Hepatocyte (in vitro differentiated cells): ENCODE results near the gene CMSS1. TPM values are rescaled to one million over a fixed set of nuclear protein-coding genes. Genes with fewer than 3 reads are reported as not detected.
A peak's percentile ranks its signal among the peaks of the same experiment; 100 is the strongest.

Experiments
- DNase-seq: peaks from one replicate; pipeline ENCODE4 v3.0.0-alpha.2; 2016; ENCODE audit warnings: low spot score
- H2AFZ ChIP-seq: fragments of 200-600 bp; sonication (generic); 2 replicates; pipeline ENCODE4 v1.6.0; 2016; ENCODE audit warnings: antibody characterized with exemption, mild to moderate bottlenecking
- H3K27ac ChIP-seq: fragments of 200-600 bp; sonication (generic); 2 replicates; pipeline ENCODE4 v1.5.1; 2016; ENCODE audit warnings: mild to moderate bottlenecking
- H3K27me3 ChIP-seq: fragments of 200-600 bp; sonication (generic); 2 replicates; pipeline ENCODE4 v1.6.1; 2016
- H3K36me3 ChIP-seq: fragments of 200-600 bp; sonication (generic); replicated peaks from 2 replicates; pipeline ENCODE4 v1.5.1; 2016; ENCODE audit warnings: low read depth; ENCODE audit not compliant: insufficient read depth
- H3K4me1 ChIP-seq: fragments of 200-600 bp; sonication (generic); 2 replicates; pipeline ENCODE4 v1.5.1; 2016; ENCODE audit warnings: mild to moderate bottlenecking, moderate library complexity; ENCODE audit not compliant: insufficient read depth
- H3K4me2 ChIP-seq: fragments of 200-600 bp; sonication (generic); 2 replicates; pipeline ENCODE4 v1.6.0; 2016
- H3K4me3 ChIP-seq: fragments of 200-600 bp; sonication (generic); 2 replicates; pipeline ENCODE4 v1.5.1; 2016; ENCODE audit warnings: mild to moderate bottlenecking
- H3K79me2 ChIP-seq: fragments of 200-600 bp; sonication (generic); 2 replicates; pipeline ENCODE4 v1.6.0; 2017; ENCODE audit warnings: mild to moderate bottlenecking
- H3K9me2 ChIP-seq: fragments of 200-600 bp; sonication (generic); replicated peaks from 2 replicates; pipeline ENCODE4 v1.6.0; 2017; ENCODE audit warnings: mild to moderate bottlenecking; ENCODE audit not compliant: insufficient read depth
- H3K9me3 ChIP-seq: fragments of 200-600 bp; sonication (generic); 2 replicates; pipeline ENCODE4 v1.5.1; 2016; ENCODE audit warnings: low read depth, mild to moderate bottlenecking
- H4K20me1 ChIP-seq: fragments of 200-600 bp; sonication (generic); 2 replicates; pipeline ENCODE4 v1.6.0; 2016; ENCODE audit warnings: mild to moderate bottlenecking; ENCODE audit not compliant: insufficient read depth, poor library complexity, severe bottlenecking
- EZH2 ChIP-seq: fragments of 200-600 bp; sonication (generic); IDR thresholded peaks from 2 replicates; pipeline ENCODE4 v1.6.1; 2016; ENCODE audit warnings: antibody characterized with exemption, mild to moderate bottlenecking, borderline replicate concordance
- EZH2phosphoT487 ChIP-seq: fragments of 200-600 bp; sonication (generic); IDR thresholded peaks from one replicate; pipeline ENCODE4 v1.6.1; 2018; ENCODE audit warnings: antibody characterized with exemption, mild to moderate bottlenecking, low read depth, moderate library complexity; ENCODE audit not compliant: unreplicated experiment, severe bottlenecking
- WGBS: methylation state at CpG from one replicate; pipeline ENCODE4 v1.1.6; 2016; ENCODE audit warnings: low lambda C conversion rate; ENCODE audit errors: missing lambda C conversion rate; 5-methylcytosine and 5-hydroxymethylcytosine counted together
- polyA plus RNA-seq: library from polyadenylated mRNA; unstranded; fragments of >200 nt; fragmentation: Nextera tagmentation; extraction: Ambion mirVana; gene quantifications from 2 replicates; pipeline ENCODE4 v1.2.1, GENCODE V29; 2016
- total RNA-seq: library from RNA; depleted of rRNA; stranded (reverse); fragments of >200 nt; gene quantifications from 2 replicates; pipeline ENCODE4 v1.2.3, GENCODE V29; 2014
- TF ChIP-seq, protein P1 (sequence below): fragments of 200-600 bp; sonication (generic); IDR thresholded peaks from 2 replicates; pipeline ENCODE4 v1.5.1; 2016; ENCODE audit warnings: antibody characterized with exemption, mild to moderate bottlenecking; ENCODE audit not compliant: poor library complexity

CMSS1 gene
- total and polyA plus RNA-seq, 2 experiments from 2014 or later = 11.8 to 17.0 TPM

- peaks cover 58% of the 10 kb centered on the region for H3K4me1 ChIP-seq
- H3K4me3 ChIP-seq = no peak overlapping the region
- no peaks in the 10 kb centered on the region for H3K79me2 ChIP-seq
- H3K4me2 ChIP-seq = peak overlapping the region; percentile 29
- H3K9me3 ChIP-seq = no peaks in the 10 kb centered on the region
- TF ChIP-seq EZH2 = no peak
- TF ChIP-seq, protein P1, sequence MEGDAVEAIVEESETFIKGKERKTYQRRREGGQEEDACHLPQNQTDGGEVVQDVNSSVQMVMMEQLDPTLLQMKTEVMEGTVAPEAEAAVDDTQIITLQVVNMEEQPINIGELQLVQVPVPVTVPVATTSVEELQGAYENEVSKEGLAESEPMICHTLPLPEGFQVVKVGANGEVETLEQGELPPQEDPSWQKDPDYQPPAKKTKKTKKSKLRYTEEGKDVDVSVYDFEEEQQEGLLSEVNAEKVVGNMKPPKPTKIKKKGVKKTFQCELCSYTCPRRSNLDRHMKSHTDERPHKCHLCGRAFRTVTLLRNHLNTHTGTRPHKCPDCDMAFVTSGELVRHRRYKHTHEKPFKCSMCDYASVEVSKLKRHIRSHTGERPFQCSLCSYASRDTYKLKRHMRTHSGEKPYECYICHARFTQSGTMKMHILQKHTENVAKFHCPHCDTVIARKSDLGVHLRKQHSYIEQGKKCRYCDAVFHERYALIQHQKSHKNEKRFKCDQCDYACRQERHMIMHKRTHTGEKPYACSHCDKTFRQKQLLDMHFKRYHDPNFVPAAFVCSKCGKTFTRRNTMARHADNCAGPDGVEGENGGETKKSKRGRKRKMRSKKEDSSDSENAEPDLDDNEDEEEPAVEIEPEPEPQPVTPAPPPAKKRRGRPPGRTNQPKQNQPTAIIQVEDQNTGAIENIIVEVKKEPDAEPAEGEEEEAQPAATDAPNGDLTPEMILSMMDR = no peak
- TF ChIP-seq EZH2phosphoT487 = no peak
- no peaks in the 10 kb centered on the region for H3K36me3 ChIP-seq
- no peaks in the 10 kb centered on the region for H3K9me2 ChIP-seq
- no peak overlapping the region for H2AFZ ChIP-seq
- H3K27me3 ChIP-seq = no peaks in the 10 kb centered on the region
- H3K27ac ChIP-seq = peak overlapping the region; percentile 47
- no peak for DNase-seq
- no peaks in the 10 kb centered on the region for H4K20me1 ChIP-seq
Measured at GRCh38 chr3:100104817-100105413, 287.3 kb downstream of the CMSS1 start.

GRCh38 chr3:100105501-100105900, 287.8 kb downstream of the CMSS1 start:
- DNase-seq = no peak
- Histone ChIP-seq H3K4me3 (no peak overlapping the region), H3K79me2 (no peaks in the 10 kb centered on the region), H3K36me3 (no peaks in the 10 kb centered on the region), H3K27me3 (no peaks in the 10 kb centered on the region), H2AFZ (no peak overlapping the region), H3K4me2 (peak overlapping the region; percentile 29), H3K9me3 (no peaks in the 10 kb centered on the region), H4K20me1 (no peaks in the 10 kb centered on the region), H3K9me2 (no peaks in the 10 kb centered on the region), H3K4me1 (peaks cover 58% of the 10 kb centered on the region), H3K27ac (peak overlapping the region; percentile 47)
- TF ChIP-seq, protein P1 = no peak
- TF ChIP-seq EZH2 (no peak), EZH2phosphoT487 (no peak)
- 52% methylated on average over 1 of the region's 1 CpG for WGBS

GRCh38 chr3:100106094-100106493, 288.4 kb downstream of the CMSS1 start:
- Histone ChIP-seq H3K4me2 (no peak overlapping the region), H3K9me2 (no peaks in the 10 kb centered on the region), H3K4me3 (no peak overlapping the region), H3K79me2 (no peaks in the 10 kb centered on the region), H3K27ac (peak overlapping the region; percentile 47), H3K9me3 (no peaks in the 10 kb centered on the region), H2AFZ (no peak overlapping the region), H3K4me1 (peaks cover 58% of the 10 kb centered on the region), H3K27me3 (no peaks in the 10 kb centered on the region), H3K36me3 (no peaks in the 10 kb centered on the region), H4K20me1 (no peaks in the 10 kb centered on the region)
- TF ChIP-seq EZH2phosphoT487 (no peak), EZH2 (no peak)
- TF ChIP-seq, protein P1 = no peak
- no peak for DNase-seq
